Fibroblast of pulmonary artery (primary cell): ENCODE measurements around the gene TACC2.

Experiments
- DNase-seq: peaks from one replicate; pipeline ENCODE4 v3.0.0-alpha.2; 2010; ENCODE audit warnings: low read depth
- H3K4me3 ChIP-seq: replicated peaks from 2 replicates; pipeline ENCODE4 v1.5.1; 2011; ENCODE audit warnings: low read depth, mild to moderate bottlenecking, control low read depth, low read length, moderate library complexity
- TF ChIP-seq, protein P1 (sequence below): IDR thresholded peaks from 2 replicates; pipeline ENCODE4 v1.5.1; 2011; ENCODE audit warnings: mild to moderate bottlenecking, control low read depth, low read length, inconsistent platforms; ENCODE audit errors: missing control alignments

Gene TACC2

DNA sequence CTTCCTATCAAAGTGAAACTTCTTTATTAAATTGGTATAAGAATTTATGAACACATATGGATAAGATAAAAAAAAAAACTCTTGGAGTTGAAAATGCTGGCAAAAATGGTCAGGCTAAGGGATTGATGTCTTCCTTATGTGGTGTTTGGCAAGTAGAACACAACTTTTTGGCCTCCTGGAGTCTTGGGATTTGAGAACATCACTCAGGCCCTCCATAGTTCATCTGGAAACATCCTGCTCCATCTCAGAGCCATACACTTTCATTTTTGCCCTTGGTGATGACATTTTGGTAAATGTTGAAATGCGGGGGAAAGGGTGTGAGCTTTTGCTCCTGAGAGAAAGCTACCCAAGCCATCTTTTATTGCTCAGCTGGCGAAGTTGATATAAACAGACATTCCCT, 254.6 kb downstream of the TACC2 start:
- no peak overlapping the region for H3K4me3 ChIP-seq
- DNase-seq, result no peak
- TF ChIP-seq, protein P1, sequence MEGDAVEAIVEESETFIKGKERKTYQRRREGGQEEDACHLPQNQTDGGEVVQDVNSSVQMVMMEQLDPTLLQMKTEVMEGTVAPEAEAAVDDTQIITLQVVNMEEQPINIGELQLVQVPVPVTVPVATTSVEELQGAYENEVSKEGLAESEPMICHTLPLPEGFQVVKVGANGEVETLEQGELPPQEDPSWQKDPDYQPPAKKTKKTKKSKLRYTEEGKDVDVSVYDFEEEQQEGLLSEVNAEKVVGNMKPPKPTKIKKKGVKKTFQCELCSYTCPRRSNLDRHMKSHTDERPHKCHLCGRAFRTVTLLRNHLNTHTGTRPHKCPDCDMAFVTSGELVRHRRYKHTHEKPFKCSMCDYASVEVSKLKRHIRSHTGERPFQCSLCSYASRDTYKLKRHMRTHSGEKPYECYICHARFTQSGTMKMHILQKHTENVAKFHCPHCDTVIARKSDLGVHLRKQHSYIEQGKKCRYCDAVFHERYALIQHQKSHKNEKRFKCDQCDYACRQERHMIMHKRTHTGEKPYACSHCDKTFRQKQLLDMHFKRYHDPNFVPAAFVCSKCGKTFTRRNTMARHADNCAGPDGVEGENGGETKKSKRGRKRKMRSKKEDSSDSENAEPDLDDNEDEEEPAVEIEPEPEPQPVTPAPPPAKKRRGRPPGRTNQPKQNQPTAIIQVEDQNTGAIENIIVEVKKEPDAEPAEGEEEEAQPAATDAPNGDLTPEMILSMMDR, result no peak

- TF ChIP-seq, protein P1, result no peak
- H3K4me3 ChIP-seq, result no peak overlapping the region
- DNase-seq, result no peak
Measured at GRCh38 chr10:122244001-122244975, 255.3 kb downstream of the TACC2 start.

DNA sequence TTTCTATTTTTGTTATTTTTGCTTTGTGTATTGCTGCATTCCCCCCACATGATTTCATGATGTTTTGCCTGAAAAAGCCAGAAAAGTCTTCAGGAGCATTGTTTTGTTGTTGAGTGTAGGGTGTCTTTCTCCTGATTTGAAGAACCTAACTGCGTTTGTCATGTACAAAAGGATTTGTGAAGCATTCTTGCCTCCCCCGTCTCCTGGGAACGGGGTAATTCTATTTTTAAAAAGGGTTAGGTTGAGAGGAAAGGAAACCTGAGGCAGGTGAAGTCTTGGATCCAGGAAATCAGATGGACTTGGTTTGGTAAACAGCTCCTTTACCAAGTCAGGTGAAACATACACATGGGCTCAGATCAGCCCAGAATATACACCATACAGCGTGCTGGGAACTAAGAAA, 256.2 kb downstream of the TACC2 start:
- no peak for DNase-seq
- TF ChIP-seq, protein P1, result no peak
- H3K4me3 ChIP-seq, result no peak overlapping the region

GRCh38 chr10:122245897-122246296, 256.9 kb downstream of the TACC2 start:
- TF ChIP-seq, protein P1, result no peak
- H3K4me3 ChIP-seq, result no peak overlapping the region
- DNase-seq, result no peak

- DNase-seq, result no peak
- TF ChIP-seq, protein P1, result no peak
- no peak overlapping the region for H3K4me3 ChIP-seq
Measured at GRCh38 chr10:122246830-122247520, 258.0 kb downstream of the TACC2 start.

- TF ChIP-seq, protein P1, result no peak
- no peak overlapping the region for H3K4me3 ChIP-seq
- DNase-seq, result no peak
Measured at GRCh38 chr10:122248356-122249302, 259.7 kb downstream of the TACC2 start.
